GM12878 (cell line): Measurements from ENCODE around the gene KRT10. TPM values are rescaled to one million over a fixed set of nuclear protein-coding genes. Genes with fewer than 3 reads are reported as not detected.

Experiments
- ATAC-seq: fragments of 200-7000 bp; cut with Tn5 transposase; 3 replicates; pipeline ENCODE4 v1.9.1; 2020; ENCODE audit warnings: mild to moderate bottlenecking, moderate library complexity
- BruUV-seq: library from RNA; stranded (reverse); fragments of 400-500 nt; replicated peaks from 2 replicates; lab custom pipeline; 2021; lab: Mats Ljungman, UMichigan
- CTCF ChIA-PET: fragments of 300-600 bp; sonication (Branson Sonifier 250); formaldehyde crosslinking; extraction: SDS; loops from one replicate; lab custom pipeline; 2021; ENCODE audit warnings: inconsistent platforms; lab: Yijun Ruan, JAX
- POLR2A ChIA-PET: fragments of 350-600 bp; formaldehyde crosslinking; extraction: SDS; loops from one replicate; lab custom pipeline; 2021; ENCODE audit warnings: inconsistent platforms; lab: Charles Lee
- RAD21 ChIA-PET: fragments of 300-600 bp; sonication (Branson Sonifier 250); formaldehyde crosslinking; loops from one replicate; lab custom pipeline; 2023; ENCODE audit warnings: antibody characterized with exemption; ENCODE audit not compliant: unreplicated experiment; lab: Charles Lee
- SMC1A ChIA-PET: fragments of 300-600 bp; sonication (Branson Sonifier 250); formaldehyde crosslinking; loops from one replicate; lab custom pipeline; 2023; ENCODE audit not compliant: unreplicated experiment, uncharacterized antibody; lab: Charles Lee
- DNase-seq: peaks from one replicate; pipeline ENCODE4 v3.0.0-alpha.2; 2011; ENCODE audit warnings: low read depth, low spot score
- FAIRE-seq: peaks from 3 replicates; lab custom pipeline; 2011; peaks lifted over from hg19 to GRCh38; lab: Jason Lieb, UNC
- H2AFZ ChIP-seq: 2 replicates; pipeline ENCODE4 v1.6.0; 2011; ENCODE audit warnings: low read depth, low read length, control low read depth; ENCODE audit not compliant: control insufficient read depth
- H3K27ac ChIP-seq: 2 replicates; pipeline ENCODE4 v1.5.1; 2011; ENCODE audit warnings: control low read depth; ENCODE audit not compliant: control insufficient read depth, insufficient read depth
- H3K27me3 ChIP-seq, 2 experiments: replicated peaks in 1 of 2; 2 replicates each; pipeline versions ENCODE4 v1.6.0 to v1.6.1; 2011; ENCODE audit warnings: low read length in 1 of 2; ENCODE audit not compliant: control insufficient read depth in 2 of 2, insufficient read depth in 2 of 2
- H3K36me3 ChIP-seq, 2 experiments: 2 replicates each; pipeline ENCODE4 v1.5.1; 2011; ENCODE audit warnings: low read length in 1 of 2; ENCODE audit not compliant: control insufficient read depth in 2 of 2, insufficient read depth in 2 of 2
- H3K4me1 ChIP-seq: 2 replicates; pipeline ENCODE4 v1.6.1; 2011; ENCODE audit warnings: mild to moderate bottlenecking, low read length, moderate library complexity, mixed read lengths; ENCODE audit not compliant: control insufficient read depth, insufficient read depth
- H3K4me2 ChIP-seq: 2 replicates; pipeline ENCODE4 v1.6.0; 2011; ENCODE audit warnings: control low read depth; ENCODE audit not compliant: control insufficient read depth, insufficient read depth
- H3K4me3 ChIP-seq: fragments of 200-600 bp; sonication (generic); 2 replicates; pipeline ENCODE4 v1.5.1; 2016
- H3K79me2 ChIP-seq: 2 replicates; pipeline ENCODE4 v1.6.0; 2011; ENCODE audit warnings: low read length; ENCODE audit not compliant: control insufficient read depth, insufficient read depth
- H3K9ac ChIP-seq: 2 replicates; pipeline ENCODE4 v1.8.0; 2011; ENCODE audit warnings: low read length, control low read depth, mixed read lengths; ENCODE audit not compliant: control insufficient read depth, insufficient read depth
- H3K9me3 ChIP-seq: replicated peaks from 3 replicates; pipeline ENCODE4 v1.5.1; 2011; ENCODE audit warnings: mild to moderate bottlenecking, low read length; ENCODE audit not compliant: control insufficient read depth, insufficient read depth
- H4K20me1 ChIP-seq: 2 replicates; pipeline ENCODE4 v1.6.0; 2011; ENCODE audit not compliant: control insufficient read depth, insufficient read depth
- ATF2 ChIP-seq: IDR thresholded peaks from 2 replicates; pipeline ENCODE4 v1.6.1; 2012; ENCODE audit warnings: low read length, inconsistent platforms
- BCL11A ChIP-seq: IDR thresholded peaks from 2 replicates; pipeline ENCODE4 v1.6.1; 2011; ENCODE audit warnings: low read depth, low read length
- CREB1 ChIP-seq: IDR thresholded peaks from 2 replicates; pipeline ENCODE4 v1.6.1; 2012; ENCODE audit warnings: low read depth, mild to moderate bottlenecking, inconsistent platforms
- CREM ChIP-seq: IDR thresholded peaks from 2 replicates; pipeline ENCODE4 v1.6.1; 2014; ENCODE audit warnings: antibody characterized with exemption, low read depth
- E2F8 ChIP-seq: fragments of 450-650 bp; IDR thresholded peaks from 2 replicates; pipeline ENCODE4 v1.6.1; 2018; ENCODE audit warnings: mild to moderate bottlenecking, low read depth, moderate library complexity; ENCODE audit not compliant: partially characterized antibody
- HDAC2 ChIP-seq: fragments of 200-600 bp; sonication (generic); IDR thresholded peaks from 2 replicates; pipeline ENCODE4 v1.6.1; 2017
- MXI1 ChIP-seq: fragments of 150-350 bp; IDR thresholded peaks from 2 replicates; pipeline ENCODE4 v1.6.1; 2011; ENCODE audit warnings: low read depth, mild to moderate bottlenecking, inconsistent platforms, low read length, improper control_type of control experiment
- PRDM15 ChIP-seq: fragments of 450-650 bp; formaldehyde crosslinking; IDR thresholded peaks from 2 replicates; pipeline ENCODE4 v1.4.0; 2020; ENCODE audit warnings: mild to moderate bottlenecking, moderate library complexity
- RCOR1 ChIP-seq: conservative IDR thresholded peaks from 2 replicates; pipeline ENCODE4 v1.6.1; 2012; ENCODE audit warnings: low read depth, low read length, improper control_type of control experiment
- SIX5 ChIP-seq: IDR thresholded peaks from 2 replicates; pipeline ENCODE4 v1.6.1; 2011; ENCODE audit warnings: mild to moderate bottlenecking, low read depth, low read length, moderate library complexity; ENCODE audit not compliant: severe bottlenecking
- SMC3 ChIP-seq: IDR thresholded peaks from 2 replicates; pipeline ENCODE4 v1.6.1; 2011; ENCODE audit warnings: low read length, improper control_type of control experiment, borderline replicate concordance
- SP1 ChIP-seq: IDR thresholded peaks from one replicate; pipeline ENCODE4 v1.6.1; 2011; ENCODE audit warnings: low read depth, low read length
- SUZ12 ChIP-seq: fragments of 200-600 bp; sonication (generic); IDR thresholded peaks from one replicate; pipeline ENCODE4 v1.6.1; 2018; ENCODE audit warnings: antibody characterized with exemption, mild to moderate bottlenecking; ENCODE audit not compliant: unreplicated experiment
- ZNF274 ChIP-seq: IDR thresholded peaks from one replicate; pipeline ENCODE4 v1.8.0; 2011; ENCODE audit not compliant: insufficient read length, insufficient read depth
- WGBS: methylation state at CpG from one replicate; pipeline ENCODE4 v1.1.6; 2016; ENCODE audit warnings: low lambda C conversion rate; ENCODE audit not compliant: insufficient replicate concordance, insufficient coverage; ENCODE audit errors: missing lambda C conversion rate; 5-methylcytosine and 5-hydroxymethylcytosine counted together
- in situ Hi-C: fragments of 300-500 bp; cut with MboI; formaldehyde crosslinking; loops from 9 replicates; pipeline ENCODE4 v1.14.3; 2018; ENCODE audit warnings: mixed read lengths
- intact Hi-C: fragments of 100-400 bp; cut with micrococcal nuclease; formaldehyde crosslinking; loops from one replicate; pipeline ENCODE4 v1.14.2; 2022; ENCODE audit not compliant: unreplicated experiment
- polyA plus RNA-seq, 11 experiments: library from polyadenylated mRNA; depleted of rRNA in 4 of 11; unstranded in 6 of 11; stranded (reverse) in 5 of 11; fragments of >200 nt; fragmentation: Nextera tagmentation in 4 of 11; fragmentation: Illumina TruSeq in 1 of 11; extraction: Ambion mirVana in 4 of 11; extraction: Trizol in 1 of 11; gene quantifications; 1 replicate in 1 of 11; 2 replicates in 10 of 11; pipeline versions ENCODE4 v1.2.1 to v1.2.3, GENCODE V29; 2011 to 2016; ENCODE audit warnings: inconsistent platforms in 2 of 11, missing spikeins in 2 of 11, low read depth in 1 of 11
- total RNA-seq, 4 experiments: library from RNA; depleted of rRNA in 3 of 4; stranded (reverse); fragments of >200 nt in 3 of 4; fragmentation: Illumina TruSeq in 1 of 4; extraction: Trizol in 1 of 4; gene quantifications; 2 replicates each; pipeline versions ENCODE4 v1.2.1 to v1.2.3, GENCODE V29; 2013 to 2021

KRT10 gene
- total and polyA plus RNA-seq, 10 of the 15 experiments (the other 5 are each of a cell fraction or from before 2014, with no cell fraction given): 10.8 to 98.5 (median 23.9) TPM

GRCh38 chr17:40857535-40857934 is 35.1 kb upstream of the KRT10 start:
- Histone ChIP-seq H4K20me1 (no peaks in the 10 kb centered on the region), H3K79me2 (no peaks in the 10 kb centered on the region), H3K27ac (no peak overlapping the region), H3K9me3 (no peaks in the 10 kb centered on the region), H3K4me1 (no peaks in the 10 kb centered on the region), H3K4me3 (no peak overlapping the region), H3K27me3 (peaks cover 0 to 4% of the 10 kb centered on the region in 2 experiments; a peak in 3 of 4 replicates), H3K9ac (no peak overlapping the region), H2AFZ (no peak overlapping the region), H3K4me2 (no peak overlapping the region), H3K36me3 (no peaks in the 10 kb centered on the region)
- FAIRE-seq: no peak
- no TSS peak for BruUV-seq
- CTCF ChIA-PET: interaction anchor here (0.5 to 3.1 kb wide), 18 partner anchors 9 to 806 kb away, joined by 3 to 20 read pairs (median 6); partner anchors contain the start of gene KRT12
- no peak for DNase-seq
- in situ Hi-C loops: no loop called here
- intact Hi-C loops: loop anchor here (2.0 to 5.0 kb wide), 4 partner anchors 55 to 805 kb away; no protein-coding TSS in a partner anchor
- RAD21 ChIA-PET: interaction anchor here (0.7 to 2.5 kb wide), 7 partner anchors 47 to 806 kb away, joined by 3 to 10 read pairs (median 4); no protein-coding TSS in a partner anchor
- SMC1A ChIA-PET: interaction anchor here (1.4 to 2.2 kb wide), 4 partner anchors 11 to 792 kb away, joined by 3 to 11 read pairs (median 8); no protein-coding TSS in a partner anchor
- POLR2A ChIA-PET: no interaction called here
- 32% methylated on average over 5 of the region's 5 CpGs for WGBS
- no peak for ATAC-seq
- TF ChIP-seq HDAC2: no peak
- TF ChIP-seq SMC3: no peak
- TF ChIP-seq RCOR1: no peak
- TF ChIP-seq SUZ12: no peak
- TF ChIP-seq ATF2: no peak
- TF ChIP-seq SP1: no peak
- no peak for TF ChIP-seq BCL11A
- no peak for TF ChIP-seq MXI1
- TF ChIP-seq CREB1: no peak
- no peak for TF ChIP-seq E2F8
- no peak for TF ChIP-seq PRDM15 (CRISPR knock-in tag)
- no peak for TF ChIP-seq CREM
- no peak for TF ChIP-seq ZNF274
- TF ChIP-seq SIX5: no peak
